VCaP (cell line): ENCODE data around the gene MTURN.
A peak's percentile ranks its signal among the peaks of the same experiment; 100 is the strongest.
"Not testable (repeated sequence)": the region's sequence is repeated elsewhere in the genome, so short reads cannot be mapped to it uniquely, and the experiment has no call there.

Experiments used
- H3K27ac ChIP-seq: fragments of 450-650 bp; 2 replicates; pipeline ENCODE4 v1.5.1; 2017
- CTCF ChIP-seq: fragments of 450-650 bp; conservative IDR thresholded peaks from 2 replicates; pipeline ENCODE4 v1.5.1; 2017; ENCODE audit warnings: mild to moderate bottlenecking, moderate library complexity

MTURN gene

GRCh38 chr7:30093420-30093952 is 41.3 kb upstream of the MTURN start:
- TF ChIP-seq CTCF = no peak

DNA sequence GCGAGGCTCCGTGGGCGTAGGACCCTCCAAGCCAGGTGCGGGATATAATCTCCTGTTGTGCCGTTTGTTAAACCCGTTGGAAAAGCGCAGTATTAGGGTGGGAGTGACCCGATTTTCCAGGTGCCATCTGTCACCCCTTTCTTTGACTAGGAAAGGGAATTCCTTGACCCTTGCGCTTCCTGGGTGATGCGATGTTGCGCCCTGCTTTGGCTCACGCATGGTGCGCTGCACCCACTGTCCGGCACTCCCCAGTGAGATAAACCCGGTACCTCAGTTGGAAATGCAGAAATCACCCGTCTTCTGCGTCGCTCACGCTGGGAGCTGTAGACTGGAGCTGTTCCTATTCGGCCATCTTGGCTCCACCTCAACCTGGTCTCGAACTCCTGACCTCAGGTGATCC is 36.2 kb upstream of the MTURN start:
- H3K27ac ChIP-seq = not testable (repeated sequence)

More at GRCh38 chr7:30093420-30093952, 41.3 kb upstream of the MTURN start:
- no peak overlapping the region for H3K27ac ChIP-seq

DNA sequence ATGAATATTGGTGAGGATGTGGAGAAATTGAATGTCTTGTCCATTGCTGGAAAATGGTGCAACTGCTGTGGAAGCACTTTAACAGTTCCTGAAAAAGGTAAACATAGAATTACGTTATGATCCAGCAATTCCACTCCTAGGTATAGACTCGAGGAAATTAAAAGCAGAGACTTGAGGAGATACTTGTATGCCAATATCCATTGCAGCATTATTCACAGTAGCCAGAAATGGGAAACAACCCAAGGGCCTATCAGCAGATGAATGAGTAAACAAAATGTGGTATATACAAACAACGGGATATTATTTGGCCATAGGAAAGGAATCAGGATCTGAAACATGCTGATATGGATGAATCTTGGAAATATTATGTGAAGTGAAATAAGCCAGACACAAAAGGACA is 32.5 kb upstream of the MTURN start:
- TF ChIP-seq CTCF = no peak
- H3K27ac ChIP-seq = peak overlapping the region; percentile 47

DNA sequence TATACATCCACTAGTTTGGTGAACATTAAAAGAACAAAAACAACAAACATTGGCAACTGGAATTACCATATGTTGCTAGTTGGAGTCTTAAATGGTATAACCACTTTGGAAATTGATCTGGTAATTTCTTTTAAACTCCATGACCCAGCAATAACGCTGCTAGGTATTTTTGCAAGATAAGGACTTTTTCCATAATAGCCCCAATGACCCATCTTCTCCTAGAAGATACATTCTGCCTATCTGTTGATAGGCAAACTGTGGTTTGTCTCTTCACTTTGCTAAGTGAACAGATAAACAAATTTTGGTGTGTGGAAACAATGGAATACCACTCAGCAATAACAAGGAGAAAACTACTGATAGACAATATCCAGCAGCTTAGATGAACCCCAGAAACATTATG is 30.6 kb upstream of the MTURN start:
- no peak overlapping the region for H3K27ac ChIP-seq
- no peak for TF ChIP-seq CTCF

DNA sequence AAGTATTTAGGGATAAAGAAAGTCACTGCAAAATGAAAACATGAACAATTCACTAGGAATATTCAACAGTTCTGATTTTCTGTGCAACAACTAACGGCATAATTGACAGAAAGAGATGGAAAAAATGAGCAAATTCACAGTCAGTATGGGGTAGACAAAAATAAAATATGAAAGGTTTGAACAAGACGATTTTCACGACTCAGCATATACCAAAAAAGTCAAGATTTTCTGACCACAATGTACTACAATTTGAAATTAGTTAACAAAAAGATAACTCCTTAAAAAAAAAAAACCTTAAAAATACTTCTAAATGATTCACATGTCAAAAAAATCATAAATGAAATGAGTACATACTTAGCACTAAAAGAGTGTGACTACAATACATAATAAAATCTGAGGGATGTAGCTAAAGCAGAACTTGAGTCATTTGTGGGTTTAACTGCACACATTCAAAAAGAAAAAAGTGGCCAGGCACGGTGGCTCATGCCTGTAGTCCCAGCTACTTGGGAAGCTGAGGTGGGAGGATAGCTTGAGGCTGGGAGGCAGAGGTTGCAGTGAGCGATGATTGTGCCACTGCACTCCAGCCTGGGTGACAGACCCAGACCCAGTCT is 22.6 kb upstream of the MTURN start:
- TF ChIP-seq CTCF = no peak
- H3K27ac ChIP-seq = no peak overlapping the region

DNA sequence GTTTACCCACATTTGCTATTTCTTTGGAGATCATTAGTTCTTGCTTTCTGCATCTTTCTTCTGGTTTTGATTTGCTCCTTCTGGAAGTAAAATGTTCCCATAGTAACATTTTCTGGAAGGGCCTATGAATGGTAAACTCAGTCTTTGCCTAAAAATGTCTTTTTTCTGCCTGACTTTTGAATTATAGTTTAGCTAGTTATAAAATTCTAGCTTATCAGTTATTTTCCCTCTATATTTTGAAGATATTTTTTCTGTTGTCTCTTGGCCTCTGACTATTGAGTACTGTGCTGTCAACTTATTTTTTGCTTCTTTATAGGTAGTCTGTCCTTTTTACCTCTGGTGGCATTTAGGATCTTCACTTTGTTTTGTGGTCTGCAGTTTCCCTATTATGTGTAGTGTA is 21.6 kb upstream of the MTURN start:
- TF ChIP-seq CTCF = no peak
- H3K27ac ChIP-seq = no peak overlapping the region

DNA sequence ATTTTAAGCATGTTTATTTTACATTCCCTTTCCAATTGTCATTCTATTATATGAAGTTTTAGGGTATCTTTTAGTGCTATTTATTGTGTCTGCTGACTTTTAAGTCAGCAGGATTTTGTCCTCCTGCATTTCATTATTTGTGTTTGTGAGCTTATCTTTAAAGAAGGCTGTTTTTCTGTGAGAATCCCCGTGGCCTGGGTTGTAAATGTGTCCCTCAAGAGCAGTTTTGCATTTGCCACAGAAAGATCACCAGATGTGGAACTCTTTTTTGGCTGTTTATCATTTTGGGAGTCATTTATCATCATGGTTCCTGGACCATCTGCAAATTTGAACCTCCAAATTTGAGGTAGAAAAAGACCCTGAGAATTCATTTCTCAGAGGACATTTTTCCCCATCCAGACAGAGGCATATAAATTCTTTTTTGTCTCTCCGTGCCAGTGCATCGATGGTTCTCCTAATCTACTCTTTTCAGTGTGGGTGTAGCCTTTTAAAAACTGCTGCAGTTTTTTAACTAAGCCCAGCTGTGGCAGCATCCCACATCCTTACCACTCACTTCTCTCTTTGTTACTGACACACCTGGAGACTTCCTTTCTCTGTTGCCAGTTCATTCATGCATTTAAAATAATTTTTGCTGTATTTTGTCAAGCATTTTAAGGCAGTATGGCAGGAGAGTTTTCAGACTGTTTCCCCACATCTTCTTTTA is 20.1 kb upstream of the MTURN start:
- no peak for TF ChIP-seq CTCF
- no peak overlapping the region for H3K27ac ChIP-seq

DNA sequence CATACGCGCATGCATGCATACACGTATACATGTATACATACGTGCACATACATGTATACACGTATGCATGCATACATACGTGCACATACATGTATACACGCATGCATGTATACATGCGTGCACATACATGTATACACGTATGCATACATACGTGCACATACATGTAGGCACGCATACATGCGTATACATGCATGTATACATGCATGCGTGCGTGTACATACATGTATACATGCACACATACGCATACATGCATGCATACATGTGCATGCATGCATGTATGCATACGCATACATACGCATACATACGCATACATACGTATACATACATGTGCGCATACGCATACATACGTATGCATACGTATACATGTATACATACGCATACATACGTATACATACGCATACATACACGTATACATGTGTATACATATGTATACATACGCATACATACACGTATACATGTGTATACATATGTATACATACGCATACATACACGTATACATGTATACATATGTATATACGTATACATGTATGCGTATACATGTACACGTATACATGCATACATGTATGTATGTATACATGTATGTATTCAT is 19.0 kb upstream of the MTURN start:
- H3K27ac ChIP-seq = no peak overlapping the region
- no peak for TF ChIP-seq CTCF
